IMR-90 (cell line): ENCODE data around the gene TENM3. TPM values are rescaled to one million over a fixed set of nuclear protein-coding genes. Genes with fewer than 3 reads are reported as not detected.
A peak's percentile ranks its signal among the peaks of the same experiment; 100 is the strongest.

Source experiments
- ATAC-seq: fragments of 200-7000 bp; cut with Tn5 transposase; 2 replicates; pipeline ENCODE4 v1.9.1; 2020; ENCODE audit warnings: low read depth, mild to moderate bottlenecking, moderate library complexity
- BruUV-seq: library from RNA; stranded (reverse); fragments of 400-500 nt; replicated peaks from 2 replicates; lab custom pipeline; 2021; lab: Mats Ljungman, UMichigan
- CTCF ChIA-PET: fragments of 300-600 bp; formaldehyde crosslinking; extraction: SDS; loops from one replicate; lab custom pipeline; 2021; ENCODE audit warnings: antibody characterized with exemption; lab: Yijun Ruan, JAX
- POLR2A ChIA-PET: fragments of 300-600 bp; sonication (Branson Sonifier 250); formaldehyde crosslinking; loops from one replicate; lab custom pipeline; 2022; ENCODE audit warnings: antibody characterized with exemption; ENCODE audit not compliant: unreplicated experiment; lab: Charles Lee
- DNase-seq: peaks from one replicate; pipeline ENCODE4 v3.0.0; 2013
- H2AFZ ChIP-seq: replicated peaks from 2 replicates; pipeline ENCODE3; 2013; ENCODE audit warnings: low read length, mild to moderate bottlenecking; ENCODE audit not compliant: poor library complexity
- H2AK5ac ChIP-seq: 2 replicates; pipeline ENCODE4 v1.6.1; 2013; ENCODE audit warnings: low read depth, low read length, inconsistent platforms
- H2AK9ac ChIP-seq: replicated peaks from 2 replicates; pipeline ENCODE3; 2013; ENCODE audit warnings: mild to moderate bottlenecking, low read depth, low read length, moderate library complexity; ENCODE audit not compliant: poor library complexity
- H2BK120ac ChIP-seq: 2 replicates; pipeline ENCODE4 v1.6.1; 2013; ENCODE audit warnings: low read depth, low read length, inconsistent platforms
- H2BK15ac ChIP-seq: 3 replicates; pipeline ENCODE4 v1.6.1; 2013; ENCODE audit warnings: low read depth, low read length, inconsistent platforms
- H2BK20ac ChIP-seq: 2 replicates; pipeline ENCODE4 v1.6.1; 2013; ENCODE audit warnings: low read depth, mild to moderate bottlenecking, inconsistent platforms, low read length, moderate library complexity
- H2BK5ac ChIP-seq: 2 replicates; pipeline ENCODE4 v1.6.1; 2013; ENCODE audit warnings: mild to moderate bottlenecking, low read depth, low read length, inconsistent platforms; ENCODE audit not compliant: poor library complexity, severe bottlenecking
- H3K14ac ChIP-seq: replicated peaks from 2 replicates; pipeline ENCODE4 v1.6.1; 2013; ENCODE audit warnings: low read depth, low read length, inconsistent platforms
- H3K18ac ChIP-seq: 2 replicates; pipeline ENCODE4 v1.6.1; 2013; ENCODE audit warnings: low read depth, low read length, control low read depth
- H3K23ac ChIP-seq: 2 replicates; pipeline ENCODE4 v1.6.1; 2013; ENCODE audit warnings: low read depth, low read length, inconsistent platforms
- H3K27ac ChIP-seq: 2 replicates; pipeline ENCODE4 v1.5.1; 2013; ENCODE audit warnings: mild to moderate bottlenecking, control low read depth, low read length; ENCODE audit not compliant: insufficient read depth
- H3K27me3 ChIP-seq: 2 replicates; pipeline ENCODE4 v1.6.1; 2013; ENCODE audit warnings: low read length; ENCODE audit not compliant: control insufficient read depth, insufficient read depth
- H3K36me3 ChIP-seq: 2 replicates; pipeline ENCODE4 v1.6.1; 2013; ENCODE audit warnings: low read length, mixed read lengths; ENCODE audit not compliant: control insufficient read depth, insufficient read depth
- H3K4ac ChIP-seq: 2 replicates; pipeline ENCODE4 v1.6.1; 2013; ENCODE audit warnings: low read depth, low read length, inconsistent platforms
- H3K4me1 ChIP-seq: 2 replicates; pipeline ENCODE4 v1.6.1; 2013; ENCODE audit warnings: low read length, mixed read lengths; ENCODE audit not compliant: control insufficient read depth, insufficient read depth
- H3K4me2 ChIP-seq: 2 replicates; pipeline ENCODE4 v1.6.1; 2013; ENCODE audit warnings: low read depth, mild to moderate bottlenecking, control low read depth, low read length, moderate library complexity
- H3K4me3 ChIP-seq: 2 replicates; pipeline ENCODE4 v1.5.1; 2013; ENCODE audit warnings: low read depth, mild to moderate bottlenecking, control low read depth, low read length, moderate library complexity; ENCODE audit not compliant: insufficient read depth
- H3K56ac ChIP-seq: 2 replicates; pipeline ENCODE4 v1.6.1; 2013; ENCODE audit warnings: low read length, inconsistent platforms; ENCODE audit not compliant: insufficient read depth; ENCODE audit errors: extremely low read depth
- H3K79me1 ChIP-seq, 2 experiments: 2 replicates each; pipeline ENCODE4 v1.6.1; 2013; ENCODE audit warnings: low read length in 2 of 2, inconsistent platforms in 1 of 2, low read depth in 1 of 2
- H3K9ac ChIP-seq: 2 replicates; pipeline ENCODE4 v1.6.1; 2013; ENCODE audit warnings: low read depth, low read length, control low read depth
- H3K9me1 ChIP-seq: 2 replicates; pipeline ENCODE4 v1.6.1; 2013; ENCODE audit warnings: low read length, inconsistent platforms; ENCODE audit not compliant: insufficient read depth
- H3K9me3 ChIP-seq: 2 replicates; pipeline ENCODE4 v1.6.1; 2013; ENCODE audit warnings: low read length; ENCODE audit not compliant: control insufficient read depth, insufficient read depth
- H4K20me1 ChIP-seq: 2 replicates; pipeline ENCODE4 v1.6.1; 2013; ENCODE audit warnings: low read length, inconsistent platforms; ENCODE audit not compliant: insufficient read depth
- H4K5ac ChIP-seq: 2 replicates; pipeline ENCODE4 v1.6.1; 2013; ENCODE audit warnings: mild to moderate bottlenecking, low read depth, low read length, control low read depth
- H4K8ac ChIP-seq, 2 experiments: 2 replicates each; pipeline ENCODE4 v1.6.1; 2013; ENCODE audit warnings: low read depth in 2 of 2, low read length in 2 of 2, control low read depth in 1 of 2, inconsistent platforms in 1 of 2
- H4K91ac ChIP-seq: 2 replicates; pipeline ENCODE4 v1.6.1; 2013; ENCODE audit warnings: low read depth, low read length, inconsistent platforms; ENCODE audit not compliant: insufficient read depth
- BHLHE40 ChIP-seq: fragments of 150-350 bp; IDR thresholded peaks from 2 replicates; pipeline ENCODE4 v1.6.1; 2016; ENCODE audit warnings: mild to moderate bottlenecking, low read depth, low read length
- CEBPB ChIP-seq: IDR thresholded peaks from 2 replicates; pipeline ENCODE4 v1.6.1; 2012; ENCODE audit warnings: low read depth, low read length, improper control_type of control experiment
- CHD1 ChIP-seq: IDR thresholded peaks from 2 replicates; pipeline ENCODE4 v1.6.1; 2012; ENCODE audit warnings: low read depth, low read length, improper control_type of control experiment
- CTCF ChIP-seq: conservative IDR thresholded peaks from 2 replicates; pipeline ENCODE4 v1.5.1; 2012; ENCODE audit warnings: mild to moderate bottlenecking, low read depth, low read length, improper control_type of control experiment
- MAFK ChIP-seq: IDR thresholded peaks from 2 replicates; pipeline ENCODE4 v1.6.1; 2012; ENCODE audit warnings: low read depth, low read length, improper control_type of control experiment
- MAZ ChIP-seq: IDR thresholded peaks from 2 replicates; pipeline ENCODE4 v1.6.1; 2012; ENCODE audit warnings: low read depth, mild to moderate bottlenecking, low read length, improper control_type of control experiment, moderate library complexity, borderline replicate concordance
- MXI1 ChIP-seq: IDR thresholded peaks from 2 replicates; pipeline ENCODE4 v1.6.1; 2012; ENCODE audit warnings: low read depth, mild to moderate bottlenecking, low read length, moderate library complexity, borderline replicate concordance
- NFE2L2 ChIP-seq: fragments of 150-350 bp; IDR thresholded peaks from 2 replicates; pipeline ENCODE4 v1.6.1; 2016; ENCODE audit warnings: low read depth, mild to moderate bottlenecking, low read length
- POLR2A ChIP-seq: IDR thresholded peaks from 2 replicates; pipeline ENCODE4 v1.6.1; 2012; ENCODE audit warnings: mild to moderate bottlenecking, low read depth, low read length
- RAD21 ChIP-seq: IDR thresholded peaks from 2 replicates; pipeline ENCODE4 v1.6.1; 2012; ENCODE audit warnings: low read length, improper control_type of control experiment
- RCOR1 ChIP-seq: IDR thresholded peaks from 2 replicates; pipeline ENCODE4 v1.6.1; 2012; ENCODE audit warnings: mild to moderate bottlenecking, low read length, improper control_type of control experiment; ENCODE audit not compliant: insufficient replicate concordance
- RFX5 ChIP-seq: IDR thresholded peaks from 2 replicates; pipeline ENCODE4 v1.8.0; 2012; ENCODE audit warnings: low read depth, mild to moderate bottlenecking, low read length, moderate library complexity
- USF2 ChIP-seq: fragments of 150-350 bp; IDR thresholded peaks from 2 replicates; pipeline ENCODE4 v1.6.1; 2017; ENCODE audit warnings: mild to moderate bottlenecking, antibody characterized with exemption, low read length, low read depth
- WGBS, 2 experiments: methylation state at CpG; one replicate each; pipeline versions ENCODE4 v1.1.5 to v1.1.7; 2013; ENCODE audit warnings: missing lambda C conversion rate in 2 of 2; ENCODE audit not compliant: insufficient read length in 1 of 2; ENCODE audit errors: extremely low coverage in 2 of 2; 5-methylcytosine and 5-hydroxymethylcytosine counted together
- dilution Hi-C: fragments of 300-500 bp; cut with HindIII; formaldehyde crosslinking; loops from one replicate; pipeline ENCODE4 v1.14.3; 2018; ENCODE audit warnings: low sequenced_read_pairs; ENCODE audit not compliant: unreplicated experiment
- in situ Hi-C: fragments of 300-500 bp; cut with MboI; formaldehyde crosslinking; loops from 3 replicates; pipeline ENCODE4 v1.14.3; 2019; ENCODE audit warnings: low sequenced_read_pairs, inconsistent platforms, mixed read lengths
- intact Hi-C: fragments of 100-400 bp; cut with micrococcal nuclease; formaldehyde crosslinking; loops from 2 replicates; pipeline ENCODE4 v1.10.0; 2022
- polyA plus RNA-seq, 3 experiments: library from polyadenylated mRNA; depleted of rRNA; stranded (reverse); fragments of >200 nt; gene quantifications; 2 replicates each; pipeline ENCODE4 v1.2.3, GENCODE V29; 2012; ENCODE audit warnings: low replicate concordance in 1 of 3
- total RNA-seq: library from RNA; depleted of rRNA; stranded (reverse); fragments of >200 nt; gene quantifications from 2 replicates; pipeline ENCODE4 v1.2.3, GENCODE V29; 2012

TENM3 gene
- total and polyA plus RNA-seq, 2 of the 4 experiments (the other 2 are of a cell fraction): 29.9 to 173 TPM

GRCh38 chr4:182202650-182203049 lies 40.6 kb upstream of the TENM3 start:
- no peak overlapping the region for H3K56ac ChIP-seq
- BruUV-seq: no TSS peak
- H2AFZ ChIP-seq: no peak overlapping the region
- intact Hi-C loops: no loop called here
- no peak overlapping the region for H3K9ac ChIP-seq
- WGBS, 2 experiments: 96% methylated on average over 5 of the region's 8 CpGs; no CpG with 5 or more reads in 1 of the 2 experiments
- no peak overlapping the region for H2AK9ac ChIP-seq
- no peak for DNase-seq
- no peak overlapping the region for H2AK5ac ChIP-seq
- peaks cover 6% of the 10 kb centered on the region; the same call in 1 of the 2 replicates for H3K4me1 ChIP-seq
- no peak overlapping the region for H3K14ac ChIP-seq
- no peak overlapping the region for H3K4ac ChIP-seq
- in situ Hi-C loops: no loop called here
- POLR2A ChIA-PET: no interaction called here
- no peak for TF ChIP-seq BHLHE40
- no peak for TF ChIP-seq CEBPB
- TF ChIP-seq MXI1: no peak
- TF ChIP-seq POLR2A: no peak
- no peak for TF ChIP-seq USF2
- TF ChIP-seq RFX5: no peak
- TF ChIP-seq RAD21: no peak
- TF ChIP-seq CTCF: no peak
- no peak for TF ChIP-seq RCOR1
- no peak for TF ChIP-seq MAFK
- no peak for TF ChIP-seq MAZ
- no peak for TF ChIP-seq NFE2L2
- TF ChIP-seq CHD1: no peak
- H3K9me3 ChIP-seq: no peaks in the 10 kb centered on the region
- H2BK120ac ChIP-seq: no peak overlapping the region; the same call in 1 of the 2 replicates
- H4K20me1 ChIP-seq: no peaks in the 10 kb centered on the region
- H2BK20ac ChIP-seq: no peak overlapping the region
- H4K91ac ChIP-seq: no peak overlapping the region
- dilution Hi-C loops: no loop called here
- H3K36me3 ChIP-seq: no peaks in the 10 kb centered on the region
- 0 out of 2 replicates have a peak, but pooled peaks cover 3% of the 10 kb centered on the region for H3K9me1 ChIP-seq
- no peak overlapping the region for H3K23ac ChIP-seq
- no peak overlapping the region for H3K4me3 ChIP-seq
- H4K5ac ChIP-seq: no peak overlapping the region
- H3K4me2 ChIP-seq: no peak overlapping the region
- H3K79me1 ChIP-seq: peaks cover 2 to 4% of the 10 kb centered on the region in 2 experiments; a peak in 1 of 4 replicates
- 0 out of 2 replicates have a peak overlapping the region, but pooled peaks have one; percentile 8 for H3K18ac ChIP-seq
- no peak overlapping the region for H4K8ac ChIP-seq
- H3K27ac ChIP-seq: no peak overlapping the region
- no peak overlapping the region for H2BK5ac ChIP-seq
- CTCF ChIA-PET: no interaction called here
- no peaks in the 10 kb centered on the region for H3K27me3 ChIP-seq
- H2BK15ac ChIP-seq: no peak overlapping the region
- no peak for ATAC-seq
